HCT116 (cell line): ENCODE results near the gene CDH7. TPM values are rescaled to one million over a fixed set of nuclear protein-coding genes. Genes with fewer than 3 reads are reported as not detected.

ENCODE experiments used
- ATAC-seq: fragments of 200-7000 bp; cut with Tn5 transposase; 2 replicates; pipeline ENCODE4 v1.9.1; 2020; ENCODE audit warnings: mild to moderate bottlenecking, moderate library complexity
- BruUV-seq: library from RNA; stranded (reverse); fragments of 400-500 nt; replicated peaks from 2 replicates; lab custom pipeline; 2021; lab: Mats Ljungman, UMichigan
- CTCF ChIA-PET: fragments of 300-600 bp; sonication (Branson Sonifier 250); formaldehyde crosslinking; loops from one replicate; lab custom pipeline; 2021; ENCODE audit warnings: antibody characterized with exemption; lab: Charles Lee
- POLR2A ChIA-PET: fragments of 300-600, 350-600 bp; sonication (Branson Sonifier 250); formaldehyde crosslinking; loops from one replicate; lab custom pipeline; 2021; ENCODE audit warnings: antibody characterized with exemption; lab: Charles Lee
- RAD21 ChIA-PET, 2 experiments: fragments of 300-600 bp; sonication (Branson Sonifier 250); formaldehyde crosslinking; loops; one replicate each; lab custom pipeline; 2023; ENCODE audit warnings: low total read pairs in 2 of 2; ENCODE audit not compliant: uncharacterized antibody in 2 of 2, unreplicated experiment in 2 of 2, low non-redundant PET in 1 of 2; lab: Charles Lee
- DNase-seq: peaks from one replicate; pipeline ENCODE4 v3.0.0-alpha.2; 2010; ENCODE audit warnings: low read depth, low spot score
- H2AFZ ChIP-seq: fragments of 200-600 bp; shearing (Covaris generic), sonication (generic); 2 replicates; pipeline ENCODE4 v1.6.1; 2017; ENCODE audit warnings: low read depth, mixed run types, mixed read lengths, antibody characterized with exemption, low read length; ENCODE audit not compliant: poor library complexity, severe bottlenecking
- H3K27ac ChIP-seq: 2 replicates; pipeline ENCODE4 v1.5.1; 2012; ENCODE audit warnings: low read depth, low read length
- H3K27me3 ChIP-seq: fragments of 200-600 bp; sonication (generic); 2 replicates; pipeline ENCODE4 v1.6.1; 2016; ENCODE audit warnings: mixed run types, low read length, mixed read lengths; ENCODE audit not compliant: insufficient read depth
- H3K36me3 ChIP-seq, 2 experiments: fragments of 200-500 bp in 1 of 2; fragments of 200-600 bp in 1 of 2; sonication (Bioruptor generic) in 1 of 2; sonication (generic) in 1 of 2; 2 replicates each; pipeline versions ENCODE4 v1.5.1 to v1.6.1; 2014 to 2016; ENCODE audit warnings: low read length in 2 of 2, inconsistent platforms in 1 of 2, mixed read lengths in 1 of 2, mixed run types in 1 of 2; ENCODE audit not compliant: insufficient read depth in 2 of 2, control insufficient read depth in 1 of 2
- H3K4me1 ChIP-seq, 2 experiments: fragments of 200-600 bp in 1 of 2; sonication (generic) in 1 of 2; 2 replicates each; pipeline versions ENCODE4 v1.5.1 to v1.6.1; 2012 to 2017; ENCODE audit warnings: low read length in 2 of 2, inconsistent platforms in 1 of 2, mild to moderate bottlenecking in 1 of 2, mixed read lengths in 1 of 2, mixed run types in 1 of 2, moderate library complexity in 1 of 2; ENCODE audit not compliant: insufficient read depth in 2 of 2, control insufficient read depth in 1 of 2
- H3K4me2 ChIP-seq: fragments of 200-600 bp; sonication (generic); 2 replicates; pipeline ENCODE4 v1.6.1; 2017; ENCODE audit warnings: mixed run types, low read length, mixed read lengths
- H3K4me3 ChIP-seq, 2 experiments: fragments of 200-600 bp in 1 of 2; sonication (generic) in 1 of 2; replicated peaks in 1 of 2; 2 replicates each; pipeline ENCODE4 v1.5.1; 2011 to 2016; ENCODE audit warnings: low read length in 2 of 2, control low read depth in 1 of 2, low read depth in 1 of 2, mild to moderate bottlenecking in 1 of 2, mixed read lengths in 1 of 2, mixed run types in 1 of 2
- H3K79me2 ChIP-seq: fragments of 200-600 bp; sonication (generic); 2 replicates; pipeline ENCODE4 v1.6.1; 2017; ENCODE audit warnings: mild to moderate bottlenecking, mixed run types, low read length, moderate library complexity, mixed read lengths; ENCODE audit not compliant: insufficient read depth
- H3K9ac ChIP-seq: fragments of 200-600 bp; sonication (generic); 2 replicates; pipeline ENCODE4 v1.6.1; 2016; ENCODE audit warnings: low read length, mixed read lengths
- H3K9me2 ChIP-seq: fragments of 200-600 bp; sonication (generic), shearing (Covaris generic); 2 replicates; pipeline ENCODE4 v1.6.1; 2017; ENCODE audit warnings: mixed run types, mild to moderate bottlenecking, moderate library complexity; ENCODE audit not compliant: insufficient read depth
- H3K9me3 ChIP-seq, 2 experiments: fragments of 200-500 bp in 1 of 2; fragments of 200-600 bp in 1 of 2; sonication (Bioruptor generic) in 1 of 2; sonication (generic) in 1 of 2; 2 replicates each; pipeline ENCODE4 v1.6.1; 2014 to 2017; ENCODE audit warnings: low read length in 2 of 2, mixed read lengths in 2 of 2, inconsistent platforms in 1 of 2, low read depth in 1 of 2, mild to moderate bottlenecking in 1 of 2, mixed run types in 1 of 2, moderate library complexity in 1 of 2; ENCODE audit not compliant: control insufficient read depth in 1 of 2, insufficient read depth in 1 of 2
- H4K20me1 ChIP-seq: fragments of 200-600 bp; sonication (generic), shearing (Covaris generic); 2 replicates; pipeline ENCODE4 v1.6.1; 2017; ENCODE audit warnings: mixed run types, mild to moderate bottlenecking, moderate library complexity; ENCODE audit not compliant: insufficient read depth
- CEBPB ChIP-seq: IDR thresholded peaks from 2 replicates; pipeline ENCODE4 v1.6.1; 2012; ENCODE audit warnings: low read depth
- EGR1 ChIP-seq: IDR thresholded peaks from 2 replicates; pipeline ENCODE4 v1.6.1; 2012; ENCODE audit warnings: low read depth
- EZH2phosphoT487 ChIP-seq: fragments of 200-600 bp; IDR thresholded peaks from 2 replicates; pipeline ENCODE4 v1.6.1; 2018; ENCODE audit warnings: antibody characterized with exemption, borderline replicate concordance
- FOSL1 ChIP-seq: IDR thresholded peaks from 2 replicates; pipeline ENCODE4 v1.6.1; 2012; ENCODE audit warnings: low read depth
- JUND ChIP-seq: IDR thresholded peaks from 2 replicates; pipeline ENCODE4 v1.6.1; 2012
- POLR2AphosphoS5 ChIP-seq: IDR thresholded peaks from 2 replicates; pipeline ENCODE4 v1.6.1; 2011; ENCODE audit warnings: mild to moderate bottlenecking, low read depth, low read length, moderate library complexity
- SRF ChIP-seq: IDR thresholded peaks from 2 replicates; pipeline ENCODE4 v1.6.1; 2012; ENCODE audit warnings: low read depth
- TCF7L2 ChIP-seq: IDR thresholded peaks from 2 replicates; pipeline ENCODE4 v1.7.0; 2011; ENCODE audit warnings: borderline replicate concordance, inconsistent platforms; ENCODE audit not compliant: insufficient read depth, insufficient read length; ENCODE audit errors: extremely low read depth
- ZFX ChIP-seq: fragments of 450-650 bp; IDR thresholded peaks from 2 replicates; pipeline ENCODE4 v1.6.1; 2017
- ZNF274 ChIP-seq: fragments of 200-500 bp; sonication (Bioruptor generic); IDR thresholded peaks from 2 replicates; pipeline ENCODE4 v1.6.1; 2014; ENCODE audit warnings: mild to moderate bottlenecking, low read depth, low read length, inconsistent platforms
- intact Hi-C: fragments of 100-400 bp; cut with micrococcal nuclease; formaldehyde crosslinking; loops from 2 replicates; pipeline ENCODE4 v1.10.0; 2022
- total RNA-seq: library from RNA; stranded (reverse); gene quantifications from one replicate; pipeline ENCODE4 v1.2.1, GENCODE V29; 2021; ENCODE audit not compliant: unreplicated experiment
- TF ChIP-seq, protein P1 (sequence below): IDR thresholded peaks from 2 replicates; pipeline ENCODE4 v1.6.1; 2012; ENCODE audit warnings: low read depth
- TF ChIP-seq, protein P2 (sequence below): IDR thresholded peaks from 2 replicates; pipeline ENCODE4 v1.6.1; 2012
- TF ChIP-seq, protein P3 (sequence below): IDR thresholded peaks from 2 replicates; pipeline ENCODE4 v1.6.1; 2012
- TF ChIP-seq, protein P4 (sequence below): IDR thresholded peaks from 2 replicates; pipeline ENCODE4 v1.6.1; 2011; ENCODE audit warnings: mild to moderate bottlenecking, low read length, moderate library complexity; ENCODE audit not compliant: insufficient replicate concordance; ENCODE audit errors: extremely low read depth

The CDH7 gene
- total RNA-seq, 1 experiment from 2014 or later = not detected

DNA sequence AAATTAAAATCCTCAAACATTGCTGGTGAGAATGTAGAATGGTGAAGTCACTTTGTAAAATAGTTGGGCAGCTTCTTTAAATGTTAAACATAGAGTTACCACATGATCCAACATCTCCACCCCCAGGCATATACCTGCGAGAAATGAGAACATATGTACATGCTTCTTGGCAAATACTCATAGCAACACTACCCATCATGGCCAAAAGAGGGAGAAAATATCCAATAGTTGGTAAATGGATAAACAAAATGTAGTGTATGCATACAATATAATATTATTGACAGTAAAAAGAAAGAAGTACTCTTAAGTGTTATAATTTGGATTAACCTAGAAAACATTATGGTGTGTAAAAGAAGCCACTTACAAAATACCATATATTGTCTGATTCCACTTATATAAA is 185.9 kb downstream of the CDH7 start (continued):
- TF ChIP-seq, protein P1, sequence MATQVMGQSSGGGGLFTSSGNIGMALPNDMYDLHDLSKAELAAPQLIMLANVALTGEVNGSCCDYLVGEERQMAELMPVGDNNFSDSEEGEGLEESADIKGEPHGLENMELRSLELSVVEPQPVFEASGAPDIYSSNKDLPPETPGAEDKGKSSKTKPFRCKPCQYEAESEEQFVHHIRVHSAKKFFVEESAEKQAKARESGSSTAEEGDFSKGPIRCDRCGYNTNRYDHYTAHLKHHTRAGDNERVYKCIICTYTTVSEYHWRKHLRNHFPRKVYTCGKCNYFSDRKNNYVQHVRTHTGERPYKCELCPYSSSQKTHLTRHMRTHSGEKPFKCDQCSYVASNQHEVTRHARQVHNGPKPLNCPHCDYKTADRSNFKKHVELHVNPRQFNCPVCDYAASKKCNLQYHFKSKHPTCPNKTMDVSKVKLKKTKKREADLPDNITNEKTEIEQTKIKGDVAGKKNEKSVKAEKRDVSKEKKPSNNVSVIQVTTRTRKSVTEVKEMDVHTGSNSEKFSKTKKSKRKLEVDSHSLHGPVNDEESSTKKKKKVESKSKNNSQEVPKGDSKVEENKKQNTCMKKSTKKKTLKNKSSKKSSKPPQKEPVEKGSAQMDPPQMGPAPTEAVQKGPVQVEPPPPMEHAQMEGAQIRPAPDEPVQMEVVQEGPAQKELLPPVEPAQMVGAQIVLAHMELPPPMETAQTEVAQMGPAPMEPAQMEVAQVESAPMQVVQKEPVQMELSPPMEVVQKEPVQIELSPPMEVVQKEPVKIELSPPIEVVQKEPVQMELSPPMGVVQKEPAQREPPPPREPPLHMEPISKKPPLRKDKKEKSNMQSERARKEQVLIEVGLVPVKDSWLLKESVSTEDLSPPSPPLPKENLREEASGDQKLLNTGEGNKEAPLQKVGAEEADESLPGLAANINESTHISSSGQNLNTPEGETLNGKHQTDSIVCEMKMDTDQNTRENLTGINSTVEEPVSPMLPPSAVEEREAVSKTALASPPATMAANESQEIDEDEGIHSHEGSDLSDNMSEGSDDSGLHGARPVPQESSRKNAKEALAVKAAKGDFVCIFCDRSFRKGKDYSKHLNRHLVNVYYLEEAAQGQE = no peak
- TF ChIP-seq EZH2phosphoT487 (no peak), JUND (no peak), EGR1 (no peak)
- TF ChIP-seq, protein P2, sequence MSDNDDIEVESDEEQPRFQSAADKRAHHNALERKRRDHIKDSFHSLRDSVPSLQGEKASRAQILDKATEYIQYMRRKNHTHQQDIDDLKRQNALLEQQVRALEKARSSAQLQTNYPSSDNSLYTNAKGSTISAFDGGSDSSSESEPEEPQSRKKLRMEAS = no peak

DNA sequence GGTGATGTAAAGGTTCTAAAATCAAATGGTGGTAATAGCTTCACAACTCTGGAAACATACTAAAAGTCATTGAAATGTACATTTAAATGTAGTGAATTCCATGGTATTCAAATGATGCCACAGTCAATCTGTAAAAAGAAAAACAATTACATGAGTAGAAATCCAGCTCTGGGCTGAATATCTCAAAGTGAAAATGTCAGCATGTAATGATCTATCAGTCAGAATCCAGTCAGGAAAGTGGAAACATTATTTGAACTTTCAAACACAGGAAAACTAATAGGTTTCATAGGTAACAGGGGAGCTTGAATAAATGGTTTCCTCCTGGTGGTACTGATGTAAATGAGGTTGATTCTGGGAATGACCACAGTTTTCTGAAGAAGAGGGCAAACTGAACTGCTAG is 186.4 kb downstream of the CDH7 start:
- POLR2A ChIA-PET = no interaction called here
- Histone ChIP-seq H3K79me2 (no peaks in the 10 kb centered on the region), H3K4me1 (no peaks in the 10 kb centered on the region)

More for the DNA sequence above, 186.4 kb downstream of the CDH7 start:
- intact Hi-C loops = no loop called here
- CTCF ChIA-PET = no interaction called here
- no peak overlapping the region for H3K27ac ChIP-seq
- H3K9ac ChIP-seq = no peak overlapping the region
- no peak for ATAC-seq
- no TSS peak for BruUV-seq
- TF ChIP-seq POLR2AphosphoS5 = no peak
- no peak for TF ChIP-seq JUND
- TF ChIP-seq, protein P3, sequence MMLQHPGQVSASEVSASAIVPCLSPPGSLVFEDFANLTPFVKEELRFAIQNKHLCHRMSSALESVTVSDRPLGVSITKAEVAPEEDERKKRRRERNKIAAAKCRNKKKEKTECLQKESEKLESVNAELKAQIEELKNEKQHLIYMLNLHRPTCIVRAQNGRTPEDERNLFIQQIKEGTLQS = no peak
- no peak for TF ChIP-seq ZFX
- no peak for TF ChIP-seq EGR1
- TF ChIP-seq, protein P4, sequence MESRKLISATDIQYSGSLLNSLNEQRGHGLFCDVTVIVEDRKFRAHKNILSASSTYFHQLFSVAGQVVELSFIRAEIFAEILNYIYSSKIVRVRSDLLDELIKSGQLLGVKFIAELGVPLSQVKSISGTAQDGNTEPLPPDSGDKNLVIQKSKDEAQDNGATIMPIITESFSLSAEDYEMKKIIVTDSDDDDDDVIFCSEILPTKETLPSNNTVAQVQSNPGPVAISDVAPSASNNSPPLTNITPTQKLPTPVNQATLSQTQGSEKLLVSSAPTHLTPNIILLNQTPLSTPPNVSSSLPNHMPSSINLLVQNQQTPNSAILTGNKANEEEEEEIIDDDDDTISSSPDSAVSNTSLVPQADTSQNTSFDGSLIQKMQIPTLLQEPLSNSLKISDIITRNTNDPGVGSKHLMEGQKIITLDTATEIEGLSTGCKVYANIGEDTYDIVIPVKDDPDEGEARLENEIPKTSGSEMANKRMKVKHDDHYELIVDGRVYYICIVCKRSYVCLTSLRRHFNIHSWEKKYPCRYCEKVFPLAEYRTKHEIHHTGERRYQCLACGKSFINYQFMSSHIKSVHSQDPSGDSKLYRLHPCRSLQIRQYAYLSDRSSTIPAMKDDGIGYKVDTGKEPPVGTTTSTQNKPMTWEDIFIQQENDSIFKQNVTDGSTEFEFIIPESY = no peak
- TF ChIP-seq ZNF274 = no peak
- no peak for TF ChIP-seq SRF
- no peak for TF ChIP-seq TCF7L2
- no peak for TF ChIP-seq CEBPB
- no peak for TF ChIP-seq FOSL1
- TF ChIP-seq EZH2phosphoT487 = no peak
- TF ChIP-seq, protein P2 = no peak
- peaks cover 4 to 32% of the 10 kb centered on the region in 2 experiments; a peak in 2 of 4 replicates for H3K9me3 ChIP-seq
- no peak overlapping the region for H3K4me3 ChIP-seq
- no peaks in the 10 kb centered on the region for H3K36me3 ChIP-seq
- RAD21 ChIA-PET = no interaction called here
- H3K9me2 ChIP-seq = no peaks in the 10 kb centered on the region
- no peaks in the 10 kb centered on the region for H3K27me3 ChIP-seq
- H4K20me1 ChIP-seq = no peaks in the 10 kb centered on the region
- H3K4me2 ChIP-seq = no peak overlapping the region
- no peak for DNase-seq
- no peak overlapping the region for H2AFZ ChIP-seq
